Upper lobe of left lung (tissue), 4 donors: ENCODE data around the gene ELAVL1.

Source experiments
- CTCF ChIP-seq, 6 experiments: fragments of 450-650 bp in 4 of 6; fragments of 200-600 bp in 2 of 6; sonication (generic) in 2 of 6; IDR thresholded peaks; one replicate each; pipeline ENCODE4 v1.5.1; 2016 to 2019; ENCODE audit warnings: antibody characterized with exemption in 6 of 6
- POLR2A ChIP-seq, 4 donors: fragments of 450-650 bp; IDR thresholded peaks; one replicate each; pipeline ENCODE4 v1.5.1; 2016 to 2017; ENCODE audit warnings: antibody characterized with exemption in 4 of 4, mild to moderate bottlenecking in 2 of 4

- TF ChIP-seq POLR2A (IDR thresholded peaks at IDR 0.05): no peak
- TF ChIP-seq CTCF (IDR thresholded peaks at IDR 0.05): no peak
These were observed 3.8 kb downstream of the ELAVL1 start for GRCh38 chr19:8001651-8001994.
